NCI-H2171 treated with DMSO at 0.1 percent for 48 hours (cell line): Measurements from ENCODE around the gene CDK5RAP2.

Experiments
- DNase-seq: peaks from one replicate; lab custom pipeline; 2025; lab: John Stamatoyannopoulos, UW

Gene CDK5RAP2

GRCh38 chr9:120436983-120437475 lies 142.9 kb downstream of the CDK5RAP2 start:
- no peak for DNase-seq

DNA sequence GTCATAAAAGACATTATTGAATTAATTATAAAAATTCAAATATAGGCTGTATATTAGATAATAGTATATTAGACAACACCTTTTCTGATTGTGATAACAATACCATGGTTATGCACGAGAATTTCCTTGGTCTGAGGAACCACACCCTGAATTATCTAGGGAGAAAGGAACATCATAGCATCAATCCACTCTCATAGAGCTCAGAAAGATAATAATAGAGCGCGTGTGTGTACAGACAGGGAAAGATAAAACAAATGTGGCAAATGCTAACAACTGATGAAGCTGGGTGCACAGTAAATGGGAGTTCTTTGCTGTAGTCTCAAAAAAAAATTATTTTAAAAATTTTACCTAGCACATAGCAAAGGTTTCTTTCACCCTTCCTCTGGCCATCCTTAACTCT lies 143.5 kb downstream of the CDK5RAP2 start:
- no peak for DNase-seq

DNA sequence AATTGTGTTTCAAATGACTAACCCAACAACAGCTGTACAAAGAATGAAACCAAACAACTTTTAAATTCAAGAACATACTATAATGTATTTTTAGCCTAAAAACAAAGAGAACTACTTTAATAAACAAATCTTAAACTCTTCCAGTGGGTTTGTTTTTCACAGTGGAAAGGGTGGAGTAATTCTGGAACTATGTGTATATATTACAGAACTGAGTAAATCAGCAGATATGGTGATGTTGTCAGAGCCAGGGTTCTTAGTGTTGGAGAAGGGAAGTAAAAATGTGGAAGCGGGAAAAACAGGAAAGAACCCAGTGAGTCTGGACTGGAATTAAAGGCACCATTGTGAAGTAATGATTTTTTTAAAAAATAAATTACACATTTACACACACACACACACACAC lies 144.9 kb downstream of the CDK5RAP2 start:
- DNase-seq, result no peak

- peak; percentile 9 for DNase-seq
Measured at GRCh38 chr9:120434532-120434931, 145.4 kb downstream of the CDK5RAP2 start.

GRCh38 chr9:120433701-120434100 lies 146.3 kb downstream of the CDK5RAP2 start:
- DNase-seq, result no peak

DNA sequence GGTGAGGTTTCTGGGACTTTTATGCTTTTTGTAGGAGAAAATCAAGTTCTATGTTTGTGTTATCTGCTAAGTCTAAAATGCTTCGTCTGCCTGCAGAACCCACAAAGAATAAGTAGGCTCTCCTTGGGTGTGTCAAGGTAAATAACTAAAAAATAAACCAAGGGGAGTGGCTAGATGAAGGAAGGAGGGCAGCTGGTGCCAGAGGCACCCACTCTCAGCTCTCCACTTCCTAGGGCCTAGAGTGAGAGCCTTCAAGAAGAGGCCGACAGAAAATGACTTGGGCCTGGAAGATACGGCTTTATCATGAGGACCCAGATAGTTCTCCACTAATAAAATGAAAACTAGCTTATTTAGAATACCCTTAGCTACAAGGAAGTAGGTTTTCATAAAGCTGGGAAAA lies 147.4 kb downstream of the CDK5RAP2 start:
- DNase-seq, result no peak

- DNase-seq, result no peak
Measured at GRCh38 chr9:120431268-120431667, 148.7 kb downstream of the CDK5RAP2 start.

DNA sequence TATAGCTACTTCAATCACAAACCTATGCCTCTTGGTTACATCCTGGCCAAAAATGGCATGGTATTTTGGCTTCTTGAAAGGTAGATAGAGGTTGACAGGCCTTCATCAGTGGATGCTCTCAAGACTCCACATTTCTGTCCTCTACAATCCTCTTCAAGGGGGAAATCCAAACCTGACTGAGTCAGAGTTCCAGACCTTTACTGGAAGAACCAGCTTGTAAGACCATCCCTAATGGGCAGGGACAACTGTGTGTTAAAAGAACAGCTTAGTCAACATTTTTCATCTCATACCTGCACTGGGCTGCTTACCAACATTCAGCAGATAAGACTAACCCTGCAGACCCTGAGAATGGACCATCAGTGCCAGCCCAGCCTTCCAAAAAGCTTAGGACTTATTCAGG lies 155.7 kb downstream of the CDK5RAP2 start:
- no peak for DNase-seq

GRCh38 chr9:120423812-120424211 lies 156.2 kb downstream of the CDK5RAP2 start:
- DNase-seq, result no peak

GRCh38 chr9:120421977-120422376 lies 158.0 kb downstream of the CDK5RAP2 start:
- DNase-seq, result no peak

DNA sequence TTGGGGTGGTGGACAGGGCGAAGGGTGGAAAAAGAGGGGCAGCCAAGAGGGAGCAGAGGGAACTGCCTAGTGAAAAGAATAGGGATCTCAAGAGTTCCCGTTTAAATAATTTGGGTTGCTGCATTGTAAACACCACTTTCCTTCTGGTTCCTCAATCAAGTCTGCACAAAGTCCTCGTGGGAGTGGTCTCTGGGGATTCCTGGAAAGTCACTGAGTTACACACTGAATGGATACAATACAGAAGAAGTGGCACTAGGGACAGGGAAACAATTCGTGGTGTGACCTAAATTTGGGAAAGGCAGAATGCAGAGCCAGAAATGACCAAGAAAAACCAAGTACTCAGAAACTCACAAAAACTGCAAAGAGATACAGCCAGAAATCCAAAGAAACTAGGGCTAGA lies 161.7 kb downstream of the CDK5RAP2 start:
- DNase-seq, result no peak

DNA sequence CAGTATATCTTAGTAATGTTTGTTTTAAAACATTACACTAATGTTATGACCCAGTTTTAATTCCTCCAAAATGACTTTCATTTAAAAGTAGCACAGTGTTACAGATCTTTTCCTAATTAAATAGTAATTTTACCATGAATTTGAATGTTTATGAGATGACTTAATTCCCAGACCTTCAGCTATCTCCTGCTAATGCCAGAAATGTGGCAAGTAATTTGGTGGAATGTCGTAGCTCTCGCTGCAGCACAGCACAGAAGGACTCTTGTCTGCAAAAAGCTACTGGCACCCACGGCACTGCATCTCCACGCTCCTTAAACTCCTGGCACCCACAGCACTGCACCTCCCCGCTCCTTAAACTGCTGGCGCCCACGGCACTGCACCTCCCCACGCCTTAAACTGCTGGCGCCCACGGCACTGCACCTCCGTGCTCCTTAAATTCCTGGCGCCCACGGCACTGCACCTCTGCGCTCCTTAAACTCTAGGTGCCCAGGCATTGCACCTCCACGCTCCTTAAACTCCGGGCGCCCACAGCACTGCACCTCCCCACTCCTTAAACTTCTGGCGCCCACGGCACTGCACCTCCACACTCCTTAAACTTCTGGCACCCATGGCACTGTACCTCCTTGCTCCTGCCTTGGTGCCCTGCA lies 163.1 kb downstream of the CDK5RAP2 start:
- no peak for DNase-seq

DNA sequence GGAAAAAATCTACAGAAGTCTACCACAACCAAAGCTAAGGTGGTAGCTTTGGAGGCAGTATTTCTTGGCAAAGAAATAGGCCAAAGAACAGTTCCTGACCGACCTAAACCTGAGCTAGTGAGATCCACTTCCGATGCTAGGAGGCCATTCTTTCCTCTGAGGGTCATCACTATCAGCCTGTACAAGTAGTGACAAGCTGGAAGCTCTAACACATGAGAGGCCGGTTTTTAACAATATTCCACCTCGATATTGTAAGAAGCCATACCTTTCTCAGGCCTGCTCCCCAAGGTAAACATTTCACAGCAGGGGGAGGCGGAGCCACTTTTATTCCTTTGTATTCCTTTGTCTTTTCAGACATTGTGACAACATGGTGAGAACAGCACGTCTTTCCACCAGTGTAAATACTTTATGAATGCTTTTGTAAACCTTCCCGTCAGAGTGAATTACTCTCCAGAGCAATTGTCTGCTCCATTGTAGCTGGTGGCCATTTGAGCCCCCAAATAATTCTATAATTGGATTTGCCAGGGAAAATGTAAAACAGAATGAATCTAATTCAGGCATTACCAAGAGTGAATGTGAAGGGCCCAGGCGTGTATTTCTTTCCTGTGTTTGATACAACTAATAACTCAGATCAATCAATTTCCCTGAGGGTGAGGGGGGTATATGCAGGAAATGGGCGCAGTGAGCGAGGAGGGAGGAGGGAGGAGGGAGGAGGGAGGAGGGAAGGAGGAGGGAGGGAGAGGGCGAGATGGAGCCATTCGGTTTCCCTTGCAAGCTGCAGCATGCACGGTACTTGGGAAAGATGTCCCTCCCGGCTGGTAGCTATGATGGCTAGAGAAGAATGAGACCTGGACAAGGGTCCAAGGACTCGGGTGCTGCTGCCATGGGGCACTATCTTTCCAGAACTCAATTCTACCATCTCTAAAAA lies 166.6 kb downstream of the CDK5RAP2 start:
- no peak for DNase-seq

DNA sequence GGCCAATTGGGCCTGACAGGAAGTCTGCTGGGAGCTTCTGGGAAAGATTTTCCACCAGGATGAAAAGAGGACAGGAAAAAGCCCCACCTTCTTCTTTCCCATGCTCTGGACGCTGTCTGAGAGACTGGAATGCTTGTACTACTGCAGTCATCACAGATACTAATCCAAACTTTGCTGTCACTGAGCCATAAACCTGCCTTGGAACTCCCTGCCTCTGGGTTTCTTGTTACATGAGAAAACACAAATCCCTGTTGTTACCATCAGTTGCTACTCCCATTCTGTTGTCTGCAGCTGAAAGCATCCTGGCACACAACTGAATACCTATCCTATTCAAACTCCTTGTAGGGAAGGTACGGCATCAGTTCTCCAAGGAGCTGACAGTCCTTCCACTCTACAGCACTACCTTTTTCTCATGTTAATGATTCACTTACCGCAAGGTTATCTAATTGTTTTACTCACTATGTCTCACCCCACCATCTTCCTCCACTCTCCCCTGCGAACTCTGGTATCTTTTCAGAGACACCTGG lies 167.5 kb downstream of the CDK5RAP2 start:
- DNase-seq, result no peak

- DNase-seq, result no peak
Measured at GRCh38 chr9:120411862-120412424, 168.0 kb downstream of the CDK5RAP2 start.

- DNase-seq, result no peak
Measured at GRCh38 chr9:120410925-120411501, 169.0 kb downstream of the CDK5RAP2 start.

DNA sequence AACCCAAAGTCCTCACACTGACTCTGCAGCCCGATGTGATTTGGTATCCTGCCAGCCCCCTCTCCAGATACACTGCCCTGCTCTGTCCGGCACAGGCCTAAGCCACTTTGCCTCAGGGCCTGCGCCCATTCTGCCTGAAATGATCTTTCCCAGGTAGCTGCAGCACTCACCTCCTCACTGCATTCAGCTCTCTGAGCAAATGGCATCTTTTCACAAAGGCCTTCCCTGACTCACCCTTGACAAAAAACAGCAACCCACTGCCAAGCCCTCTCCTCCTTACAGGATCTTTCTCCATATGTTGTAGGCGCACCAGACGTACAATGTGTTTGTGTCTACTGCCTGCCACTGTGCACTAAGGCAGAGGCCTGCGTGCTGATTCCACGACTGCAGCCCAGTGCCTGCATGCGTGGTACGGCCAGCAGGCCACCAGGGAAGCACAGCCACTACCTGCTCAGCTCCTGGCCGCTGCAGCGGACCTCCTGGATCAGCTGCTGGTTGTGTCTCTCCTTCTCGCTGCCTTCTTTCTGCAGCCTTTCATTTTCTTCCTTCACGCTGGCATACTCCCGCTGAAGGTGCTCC lies 171.2 kb downstream of the CDK5RAP2 start:
- no peak for DNase-seq

DNA sequence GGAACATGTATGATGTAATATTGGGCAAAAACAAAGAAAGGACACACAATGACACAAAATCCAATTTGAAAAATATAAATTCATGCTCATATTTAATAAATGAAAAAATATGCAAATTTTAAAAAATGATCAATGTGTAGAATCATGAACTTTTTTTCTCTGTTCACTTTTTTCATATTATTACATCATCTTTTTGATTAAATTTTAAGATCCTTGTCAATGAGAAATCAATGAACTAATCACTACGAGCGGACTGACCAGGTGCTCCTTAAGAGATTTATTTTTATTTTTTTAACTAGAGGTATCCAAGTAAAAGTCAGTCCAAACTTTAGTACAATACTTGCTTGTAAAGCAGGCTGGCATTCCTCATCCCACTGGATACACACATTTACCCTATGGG lies 174.1 kb downstream of the CDK5RAP2 start:
- DNase-seq, result no peak

GRCh38 chr9:120405134-120405533 lies 174.8 kb downstream of the CDK5RAP2 start:
- no peak for DNase-seq

DNA sequence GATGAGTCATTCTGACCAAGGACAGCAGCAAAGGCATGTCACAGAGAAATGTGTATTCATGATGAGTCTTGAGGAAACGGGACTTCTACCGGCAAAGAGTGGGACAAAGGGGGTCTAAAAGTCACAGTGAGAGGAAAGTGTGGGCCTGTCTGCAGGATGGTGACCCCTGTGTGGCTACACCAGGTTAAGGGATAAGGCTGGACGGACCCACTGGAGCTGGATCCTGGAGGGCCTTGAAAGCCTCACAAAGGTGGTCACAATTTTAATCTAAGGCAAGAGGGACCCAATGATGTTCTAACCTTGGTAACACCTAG lies 176.5 kb downstream of the CDK5RAP2 start:
- no peak for DNase-seq

- no peak for DNase-seq
Measured at GRCh38 chr9:120402741-120403542, 177.0 kb downstream of the CDK5RAP2 start.
